DND-41 (cell line): ENCODE results near the gene CASP8AP2.

Experiments used
- ATAC-seq: fragments of 200-7000 bp; cut with Tn5 transposase; 3 replicates; pipeline ENCODE4 v1.9.1; 2021; ENCODE audit warnings: low read depth; ENCODE audit not compliant: insufficient read depth
- DNase-seq: peaks from one replicate; pipeline ENCODE4 v3.0.0-alpha.2; 2020
- H2AFZ ChIP-seq: 2 replicates; pipeline ENCODE4 v1.6.0; 2012; ENCODE audit warnings: low read depth, low read length
- H3K27ac ChIP-seq: 2 replicates; pipeline ENCODE4 v1.5.1; 2012; ENCODE audit warnings: low read length, inconsistent platforms
- H3K27me3 ChIP-seq: fragments of 200-600 bp; sonication (generic); 2 replicates; pipeline ENCODE4 v1.6.0; 2012; ENCODE audit warnings: low read length, mild to moderate bottlenecking, inconsistent platforms; ENCODE audit not compliant: insufficient read depth, poor library complexity
- H3K36me3 ChIP-seq: 2 replicates; pipeline ENCODE4 v1.5.1; 2012; ENCODE audit warnings: low read length, inconsistent platforms; ENCODE audit not compliant: insufficient read depth
- H3K4me1 ChIP-seq: 2 replicates; pipeline ENCODE4 v1.5.1; 2012; ENCODE audit warnings: mild to moderate bottlenecking, low read length; ENCODE audit not compliant: insufficient read depth
- H3K4me2 ChIP-seq: 2 replicates; pipeline ENCODE4 v1.6.0; 2012; ENCODE audit warnings: mild to moderate bottlenecking, moderate library complexity, low read length, inconsistent platforms; ENCODE audit not compliant: insufficient read depth
- H3K4me3 ChIP-seq, 2 experiments: fragments of 200-600 bp in 1 of 2; shearing (Covaris generic) in 1 of 2; 2 replicates each; pipeline ENCODE4 v1.5.1; 2012 to 2016; ENCODE audit warnings: inconsistent platforms in 2 of 2, low read length in 2 of 2, mild to moderate bottlenecking in 2 of 2, low read depth in 1 of 2, moderate library complexity in 1 of 2
- H3K79me2 ChIP-seq: 2 replicates; pipeline ENCODE4 v1.6.0; 2012; ENCODE audit warnings: low read length, inconsistent platforms; ENCODE audit not compliant: insufficient read depth
- H3K9ac ChIP-seq: 2 replicates; pipeline ENCODE4 v1.6.0; 2012; ENCODE audit warnings: low read depth, mild to moderate bottlenecking, inconsistent platforms, low read length, moderate library complexity
- H3K9me3 ChIP-seq: 2 replicates; pipeline ENCODE4 v1.5.1; 2012; ENCODE audit warnings: low read length, moderate library complexity, mild to moderate bottlenecking, inconsistent platforms; ENCODE audit not compliant: insufficient read depth, severe bottlenecking
- H4K20me1 ChIP-seq: 2 replicates; pipeline ENCODE4 v1.6.0; 2012; ENCODE audit warnings: low read length; ENCODE audit not compliant: insufficient read depth
- EZH2 ChIP-seq: IDR thresholded peaks from 3 replicates; pipeline ENCODE4 v1.6.1; 2012; ENCODE audit warnings: borderline replicate concordance, low read depth, mild to moderate bottlenecking, moderate library complexity, low read length, inconsistent platforms; ENCODE audit not compliant: severe bottlenecking
- TF ChIP-seq, protein P1 (sequence below): IDR thresholded peaks from 2 replicates; pipeline ENCODE4 v1.5.1; 2012; ENCODE audit warnings: borderline replicate concordance, low read length, moderate library complexity, mild to moderate bottlenecking; ENCODE audit not compliant: poor library complexity, severe bottlenecking; ENCODE audit errors: extremely low read depth

The CASP8AP2 gene

DNA sequence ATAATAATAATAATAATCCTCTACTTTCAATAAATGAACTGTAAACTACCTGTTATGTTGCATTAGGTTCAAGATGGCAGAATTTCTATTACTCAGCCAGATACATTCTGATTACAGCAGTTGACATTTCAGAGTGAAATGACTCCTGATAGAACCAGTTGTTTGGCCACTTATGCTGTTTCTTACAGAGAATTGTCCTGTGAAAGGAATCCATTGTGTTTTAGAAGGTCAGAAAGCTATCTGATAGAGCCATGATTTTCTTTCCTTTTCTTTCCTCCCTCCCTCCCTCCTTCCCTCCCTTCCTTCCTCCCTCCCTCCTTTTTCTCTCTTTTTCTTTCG is 81.2 kb downstream of the CASP8AP2 start:
- Histone ChIP-seq H3K79me2 (no peaks in the 10 kb centered on the region), H3K27ac (peak overlapping the region; percentile 69), H3K27me3 (no peaks in the 10 kb centered on the region), H2AFZ (peak overlapping the region; percentile 81), H4K20me1 (no peaks in the 10 kb centered on the region), H3K4me3 (no peak overlapping the region), H3K4me2 (peak overlapping the region; percentile 40; the same call in 1 of the 2 replicates), H3K9me3 (no peaks in the 10 kb centered on the region), H3K36me3 (no peaks in the 10 kb centered on the region), H3K9ac (no peak overlapping the region), H3K4me1 (peaks cover 14% of the 10 kb centered on the region)
- ATAC-seq: peak; percentile 64
- no peak for TF ChIP-seq EZH2
- TF ChIP-seq, protein P1, sequence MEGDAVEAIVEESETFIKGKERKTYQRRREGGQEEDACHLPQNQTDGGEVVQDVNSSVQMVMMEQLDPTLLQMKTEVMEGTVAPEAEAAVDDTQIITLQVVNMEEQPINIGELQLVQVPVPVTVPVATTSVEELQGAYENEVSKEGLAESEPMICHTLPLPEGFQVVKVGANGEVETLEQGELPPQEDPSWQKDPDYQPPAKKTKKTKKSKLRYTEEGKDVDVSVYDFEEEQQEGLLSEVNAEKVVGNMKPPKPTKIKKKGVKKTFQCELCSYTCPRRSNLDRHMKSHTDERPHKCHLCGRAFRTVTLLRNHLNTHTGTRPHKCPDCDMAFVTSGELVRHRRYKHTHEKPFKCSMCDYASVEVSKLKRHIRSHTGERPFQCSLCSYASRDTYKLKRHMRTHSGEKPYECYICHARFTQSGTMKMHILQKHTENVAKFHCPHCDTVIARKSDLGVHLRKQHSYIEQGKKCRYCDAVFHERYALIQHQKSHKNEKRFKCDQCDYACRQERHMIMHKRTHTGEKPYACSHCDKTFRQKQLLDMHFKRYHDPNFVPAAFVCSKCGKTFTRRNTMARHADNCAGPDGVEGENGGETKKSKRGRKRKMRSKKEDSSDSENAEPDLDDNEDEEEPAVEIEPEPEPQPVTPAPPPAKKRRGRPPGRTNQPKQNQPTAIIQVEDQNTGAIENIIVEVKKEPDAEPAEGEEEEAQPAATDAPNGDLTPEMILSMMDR: no peak
- DNase-seq: no peak

DNA sequence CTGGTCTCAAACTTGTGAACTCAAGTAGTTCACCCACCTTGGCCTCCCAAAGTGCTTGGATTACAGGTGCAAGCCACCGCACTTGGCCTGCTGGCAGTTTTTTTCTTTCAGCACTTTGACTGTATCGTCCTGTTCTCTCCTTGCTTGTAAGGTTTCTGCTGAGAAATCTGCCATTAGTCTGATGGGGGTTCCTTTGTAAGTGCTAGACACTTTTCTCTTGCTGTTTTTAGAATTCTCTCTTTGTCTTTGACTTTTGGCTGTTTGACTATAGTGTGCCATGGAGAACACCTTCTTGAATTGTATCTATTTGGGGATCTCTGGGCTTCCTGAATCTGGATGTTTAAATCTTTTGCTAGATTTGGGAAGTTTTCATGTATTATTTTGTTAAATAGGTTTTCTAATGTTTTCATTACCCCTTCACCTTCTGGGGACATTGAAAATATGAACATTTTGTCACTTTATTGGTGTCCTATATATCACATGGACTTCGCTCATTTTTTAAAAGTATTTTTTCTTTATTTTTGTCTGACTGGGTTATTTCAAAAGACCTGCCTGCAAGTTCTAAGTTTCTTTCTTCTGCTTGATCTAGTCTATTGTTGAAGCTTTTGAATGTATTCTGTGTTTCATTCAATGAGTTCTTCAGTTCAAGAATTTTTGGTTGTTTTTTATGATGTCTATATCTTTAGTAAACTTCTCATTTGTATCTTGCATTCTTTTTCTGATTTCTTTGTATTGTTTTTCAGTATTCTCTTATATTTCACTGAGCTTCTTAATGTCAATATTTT is 86.6 kb downstream of the CASP8AP2 start:
- H4K20me1 ChIP-seq: no peaks in the 10 kb centered on the region
- H3K4me1 ChIP-seq: no peaks in the 10 kb centered on the region
- H3K4me3 ChIP-seq: 0 out of 4 replicates have a peak overlapping the region, but pooled peaks of 1 of the 2 experiments have one; percentile 3
- no peaks in the 10 kb centered on the region for H3K36me3 ChIP-seq
- H3K9ac ChIP-seq: no peak overlapping the region
- H3K4me2 ChIP-seq: no peak overlapping the region
- no peak overlapping the region for H2AFZ ChIP-seq
- H3K27me3 ChIP-seq: no peaks in the 10 kb centered on the region
- DNase-seq (no peak), ATAC-seq (no peak)
- H3K9me3 ChIP-seq: peaks cover 6% of the 10 kb centered on the region
- TF ChIP-seq, protein P1: no peak
- TF ChIP-seq EZH2: no peak
- H3K27ac ChIP-seq: no peak overlapping the region
- no peaks in the 10 kb centered on the region for H3K79me2 ChIP-seq

DNA sequence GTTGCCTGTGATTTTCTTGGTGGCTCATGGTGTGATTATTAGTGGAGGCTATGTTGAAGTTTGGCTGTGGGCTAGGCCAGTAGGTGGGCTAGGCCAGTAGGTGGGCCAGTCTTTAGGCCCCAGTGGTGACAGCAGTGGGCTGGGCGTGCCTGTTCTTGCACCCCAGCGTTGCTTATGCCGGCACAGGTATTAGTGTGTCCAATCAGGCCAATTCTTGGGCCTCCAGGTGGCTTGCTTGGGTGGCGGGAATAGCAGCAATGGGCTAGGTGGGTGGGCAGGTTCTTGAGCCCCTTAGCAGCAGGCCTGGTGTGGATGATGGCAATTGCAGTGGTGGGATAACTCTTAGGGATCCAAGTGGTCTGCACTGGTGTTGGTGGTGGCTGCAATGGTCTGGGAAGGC is 87.5 kb downstream of the CASP8AP2 start:
- no peaks in the 10 kb centered on the region for H3K79me2 ChIP-seq
- H3K4me2 ChIP-seq: no peak overlapping the region
- DNase-seq (no peak), ATAC-seq (no peak)
- H3K4me3 ChIP-seq: no peak overlapping the region
- no peak overlapping the region for H3K9ac ChIP-seq
- H3K27ac ChIP-seq: no peak overlapping the region
- no peaks in the 10 kb centered on the region for H3K36me3 ChIP-seq
- no peaks in the 10 kb centered on the region for H3K27me3 ChIP-seq
- no peak overlapping the region for H2AFZ ChIP-seq
- H3K4me1 ChIP-seq: no peaks in the 10 kb centered on the region
- no peak for TF ChIP-seq EZH2
- TF ChIP-seq, protein P1: no peak
- peaks cover 6% of the 10 kb centered on the region for H3K9me3 ChIP-seq
- H4K20me1 ChIP-seq: no peaks in the 10 kb centered on the region
